Measurements from ENCODE around the gene CD79A.

The CD79A gene

GRCh38 chr19:41917676-41918075, 40.6 kb downstream of the CD79A start:
- FAIRE-seq (no peak), DNase-seq (ENCODE audit: insufficient read length, low spot score) (no peak)

- FAIRE-seq, result no peak
- no peak for DNase-seq (ENCODE audit: insufficient read length, low spot score)
Observed at GRCh38 chr19:41918095-41918494, 41.0 kb downstream of the CD79A start.

- FAIRE-seq (no peak), DNase-seq (ENCODE audit: insufficient read length, low spot score) (no peak)
Observed at GRCh38 chr19:41918653-41919244, 41.7 kb downstream of the CD79A start.

- DNase-seq (ENCODE audit: insufficient read length, low spot score) (no peak), FAIRE-seq (no peak)
Observed at GRCh38 chr19:41919948-41920712, 43.1 kb downstream of the CD79A start.

GRCh38 chr19:41920882-41921576, 44.0 kb downstream of the CD79A start:
- FAIRE-seq (no peak), DNase-seq (ENCODE audit: insufficient read length, low spot score) (no peak)

- FAIRE-seq (no peak), DNase-seq (ENCODE audit: insufficient read length, low spot score) (no peak)
Observed at GRCh38 chr19:41921577-41922576, 44.8 kb downstream of the CD79A start.

GRCh38 chr19:41922585-41922984, 45.5 kb downstream of the CD79A start:
- FAIRE-seq (no peak), DNase-seq (ENCODE audit: insufficient read length, low spot score) (no peak)

- DNase-seq (ENCODE audit: insufficient read length, low spot score) (no peak), FAIRE-seq (peak; percentile 8)
Observed at GRCh38 chr19:41923045-41923788, 46.1 kb downstream of the CD79A start.

GRCh38 chr19:41924151-41925145, 47.4 kb downstream of the CD79A start:
- FAIRE-seq (no peak), DNase-seq (ENCODE audit: insufficient read length, low spot score) (no peak)

GRCh38 chr19:41925208-41926003, 48.3 kb downstream of the CD79A start:
- FAIRE-seq (no peak), DNase-seq (ENCODE audit: insufficient read length, low spot score) (no peak)

GRCh38 chr19:41926028-41926762, 49.1 kb downstream of the CD79A start:
- FAIRE-seq, result no peak

GRCh38 chr19:41926763-41927496, 49.9 kb downstream of the CD79A start:
- DNase-seq (ENCODE audit: insufficient read length, low spot score) (no peak), FAIRE-seq (no peak)

More at GRCh38 chr19:41926028-41926762, 49.1 kb downstream of the CD79A start:
- no peak for DNase-seq (ENCODE audit: insufficient read length, low spot score)

- no peak for DNase-seq (ENCODE audit: insufficient read length, low spot score)
- no peak for FAIRE-seq
Observed at GRCh38 chr19:41927497-41928192, 50.6 kb downstream of the CD79A start.

GRCh38 chr19:41928221-41928683, 51.2 kb downstream of the CD79A start, which contains the start of gene ERFL:
TSS of gene ERFL (minus strand) at chr19:41928449. CDS start at chr19:41912919, 15,530 bp downstream.
- FAIRE-seq, result no peak
- no peak for DNase-seq (ENCODE audit: insufficient read length, low spot score)

- DNase-seq (ENCODE audit: insufficient read length, low spot score) (no peak), FAIRE-seq (peak; percentile 72)
Observed at GRCh38 chr19:41928754-41929535, 51.9 kb downstream of the CD79A start.

Data from GM19239 (cell line).